ENCODE results near the gene TAL1.

GRCh38 chr1:47233186-47233585, 1.2 kb upstream of the TAL1 start:
- TF ChIP-seq POLR2A (IDR thresholded peaks at IDR 0.05; ENCODE audit: low read depth, low read length) (no peak), EZH2 (IDR thresholded peaks at IDR 0.05; ENCODE audit: borderline replicate concordance, control insufficient read depth, low read depth, low read length) (no peak)

Data from GM12878 (cell line).